CD1c-positive myeloid dendritic cell (primary cell): ENCODE data around the gene CTNND1.

Experiments used
- DNase-seq: peaks from one replicate; pipeline ENCODE4 v3.0.0-alpha.2; 2016; ENCODE audit errors: extremely low spot score

Gene CTNND1

DNA sequence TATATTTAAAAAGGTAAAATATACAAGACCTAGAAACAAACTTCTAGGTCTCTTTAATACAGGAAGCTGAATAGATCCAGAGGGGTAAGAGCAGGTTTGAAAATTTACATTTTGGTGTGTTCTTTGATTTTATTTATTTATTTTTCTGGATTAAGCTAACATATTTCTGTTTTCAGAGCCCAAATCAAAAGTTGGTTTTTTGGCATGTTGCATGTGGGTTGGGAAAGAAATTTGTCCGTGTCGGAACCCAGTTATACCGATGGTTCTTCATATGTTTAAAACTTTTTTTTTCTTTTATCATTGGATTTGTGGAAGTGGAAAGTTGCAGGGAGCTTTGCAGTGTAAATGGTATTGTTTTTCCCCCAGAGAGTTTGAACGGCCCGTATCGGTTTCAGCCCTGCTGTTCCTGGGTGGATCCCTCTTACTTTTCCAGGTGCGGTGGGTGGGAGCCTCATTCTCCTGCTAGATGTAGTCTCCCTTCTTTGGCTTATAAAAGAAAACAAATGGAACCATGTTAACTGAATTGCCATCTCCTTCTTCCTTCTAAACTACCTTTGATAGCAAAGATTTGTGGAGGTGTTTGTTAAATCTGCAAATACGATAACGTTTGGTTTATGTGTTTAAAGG lies 746 bp downstream of the CTNND1 start:
- DNase-seq: no peak

DNA sequence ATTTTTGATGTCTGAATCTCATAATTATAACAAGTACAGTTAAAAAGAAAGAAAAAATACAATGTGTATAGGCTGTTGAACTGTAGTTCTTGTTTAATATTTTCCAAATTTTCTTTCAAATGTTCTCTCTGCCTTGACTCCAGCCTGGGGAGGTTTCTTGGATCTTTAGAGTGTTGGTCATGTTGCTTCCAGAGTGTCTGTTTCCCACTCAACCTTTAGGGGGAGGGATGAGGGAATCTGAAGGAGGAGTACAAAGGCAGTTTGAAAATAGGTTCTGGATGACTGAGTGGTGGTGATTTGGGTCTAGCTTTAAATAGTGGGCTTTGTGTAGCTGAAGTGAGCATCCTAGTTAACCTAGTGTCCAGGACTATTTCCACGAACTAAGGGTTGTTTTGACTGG lies 2.0 kb downstream of the CTNND1 start:
- DNase-seq: peak; percentile 16

DNA sequence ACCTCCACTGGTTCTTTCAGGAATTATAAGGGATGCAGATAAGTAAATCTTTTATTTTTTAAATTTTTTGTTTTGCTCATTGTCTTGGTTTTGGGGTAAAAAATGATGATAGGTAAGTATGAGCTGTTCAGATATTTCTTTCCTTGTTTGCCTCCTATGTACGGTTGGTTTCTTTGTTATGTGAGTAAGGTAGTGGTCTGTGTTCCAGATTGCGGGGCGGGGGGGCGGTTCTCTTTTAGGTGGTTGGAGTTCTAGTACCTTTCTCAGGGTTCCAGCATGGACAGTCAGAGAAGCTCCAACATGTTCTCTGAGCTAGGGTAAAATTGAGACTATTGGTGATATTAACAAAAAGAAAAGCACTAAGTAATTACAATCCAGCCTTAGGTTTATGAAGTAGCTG lies 2.4 kb downstream of the CTNND1 start:
- no peak for DNase-seq

DNA sequence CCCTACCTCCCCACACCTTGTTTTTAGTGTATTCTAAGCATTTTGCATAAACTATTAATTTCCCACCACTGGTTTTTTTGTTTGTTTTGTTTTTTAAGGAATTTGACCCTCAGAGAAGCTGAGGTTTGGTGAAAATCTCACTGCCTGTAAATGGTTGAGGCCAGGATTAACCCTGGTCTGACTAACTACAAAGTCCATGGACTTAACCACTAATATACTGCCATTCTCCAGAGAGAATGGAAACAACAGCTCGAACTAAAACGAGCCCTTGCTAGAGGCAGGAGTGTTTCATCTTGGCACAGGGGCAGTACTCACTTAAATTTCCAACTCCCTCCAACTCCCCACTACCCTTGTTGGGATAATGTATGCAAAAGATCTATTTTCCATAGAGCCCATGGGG lies 3.0 kb downstream of the CTNND1 start:
- DNase-seq: no peak

DNA sequence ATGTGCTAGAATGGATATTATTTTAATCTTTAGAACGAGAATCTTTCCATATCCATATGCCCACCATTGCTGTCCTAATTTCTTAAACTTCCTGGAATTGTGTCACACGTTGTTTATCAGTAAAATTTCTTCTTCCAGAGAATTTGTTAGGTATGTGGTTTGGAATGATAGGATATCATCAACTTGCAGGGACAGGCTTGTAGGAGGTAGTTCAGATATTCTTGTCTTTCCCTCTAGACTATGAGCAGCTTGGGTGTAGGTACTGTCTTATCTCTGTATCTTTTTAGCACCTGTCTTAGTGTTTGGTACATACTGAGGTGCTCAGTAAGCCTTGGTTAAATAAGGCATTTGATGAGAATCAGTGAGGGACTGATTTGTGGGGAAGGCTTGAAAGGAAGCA lies 3.4 kb downstream of the CTNND1 start:
- no peak for DNase-seq

DNA sequence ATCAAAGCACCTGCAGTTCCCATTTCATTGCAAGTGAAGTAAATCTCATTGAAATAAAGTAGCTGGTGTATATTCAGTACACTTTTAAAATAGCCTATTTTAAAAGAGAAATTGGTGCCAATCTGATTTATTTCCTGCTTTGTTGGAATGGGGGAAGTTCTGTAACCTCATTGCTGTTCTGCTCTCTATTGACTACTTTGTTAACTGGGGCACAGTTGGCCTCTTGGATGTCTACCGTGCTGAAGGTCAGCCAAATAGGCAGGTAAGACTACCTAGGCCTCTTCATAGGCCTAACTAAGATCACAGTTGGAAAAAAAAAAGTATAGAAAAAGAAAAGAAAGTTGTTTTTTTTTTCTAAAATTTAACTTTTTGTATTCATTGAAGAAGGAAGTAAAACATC lies 9.2 kb downstream of the CTNND1 start:
- DNase-seq: no peak

DNA sequence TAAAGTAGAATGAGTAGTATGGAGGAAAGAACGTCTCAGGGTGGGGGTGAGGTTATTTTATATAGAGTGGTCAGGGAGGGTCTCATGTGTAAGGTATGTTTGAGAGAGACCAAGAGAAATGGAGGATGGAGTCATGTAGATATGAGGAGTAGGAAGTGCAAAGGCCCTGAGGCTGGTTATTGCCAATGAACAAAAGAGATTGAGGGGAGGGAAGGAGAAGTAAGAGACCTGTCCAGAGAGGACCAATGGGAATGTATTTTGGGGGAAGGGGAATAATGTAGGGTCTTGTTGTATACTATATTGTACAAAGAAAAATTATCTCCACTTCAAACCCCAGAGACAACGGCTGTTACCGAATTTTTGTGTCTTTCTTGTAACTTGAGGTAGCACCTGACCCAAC lies 9.8 kb downstream of the CTNND1 start:
- no peak for DNase-seq

DNA sequence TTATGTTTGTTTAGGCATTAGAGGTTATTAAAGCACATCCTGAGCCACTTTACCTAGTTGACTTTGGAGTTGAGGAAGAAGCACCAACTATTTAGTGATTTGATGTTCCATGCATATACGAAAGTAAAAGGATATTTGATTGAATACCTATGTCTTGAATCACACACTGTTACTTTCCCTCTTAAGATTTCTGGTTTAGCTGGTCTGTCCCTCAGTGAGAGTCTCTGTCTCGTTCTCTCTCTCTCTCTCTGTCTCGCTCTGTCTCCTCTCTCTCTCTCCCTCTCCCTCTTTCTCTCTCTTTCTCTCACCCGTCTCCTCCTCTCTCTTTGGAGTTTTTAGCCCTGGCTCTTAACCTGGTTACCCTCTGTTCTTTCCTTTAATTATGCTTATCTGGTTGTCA lies 11.0 kb downstream of the CTNND1 start:
- DNase-seq: no peak

DNA sequence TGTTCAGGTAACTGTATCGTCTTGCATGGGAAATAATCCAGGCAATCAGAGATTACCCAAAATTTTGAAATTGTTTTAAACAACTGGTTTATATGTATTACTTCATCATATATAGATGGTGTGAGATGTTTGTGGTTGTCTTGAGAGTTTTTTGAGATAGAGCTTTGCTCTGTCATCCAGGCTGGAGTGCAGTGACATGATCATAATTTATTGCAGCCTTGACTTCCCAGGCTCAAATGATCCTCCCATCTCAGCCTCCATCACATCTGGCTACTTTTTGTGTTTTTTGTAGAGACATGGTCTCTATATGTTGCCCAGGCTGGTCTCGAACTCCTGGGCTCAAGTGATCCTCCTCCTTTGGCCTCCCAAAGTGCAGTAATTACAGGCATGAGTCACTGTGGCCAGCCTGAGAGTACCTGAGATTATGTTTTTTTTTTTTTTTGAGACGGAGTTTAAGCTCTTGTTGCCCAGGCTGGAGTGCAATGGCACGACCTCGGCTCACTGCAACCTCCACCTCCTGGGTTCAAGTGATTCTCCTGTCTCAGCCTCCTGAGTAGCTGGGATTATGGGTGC lies 11.5 kb downstream of the CTNND1 start:
- DNase-seq: no peak

DNA sequence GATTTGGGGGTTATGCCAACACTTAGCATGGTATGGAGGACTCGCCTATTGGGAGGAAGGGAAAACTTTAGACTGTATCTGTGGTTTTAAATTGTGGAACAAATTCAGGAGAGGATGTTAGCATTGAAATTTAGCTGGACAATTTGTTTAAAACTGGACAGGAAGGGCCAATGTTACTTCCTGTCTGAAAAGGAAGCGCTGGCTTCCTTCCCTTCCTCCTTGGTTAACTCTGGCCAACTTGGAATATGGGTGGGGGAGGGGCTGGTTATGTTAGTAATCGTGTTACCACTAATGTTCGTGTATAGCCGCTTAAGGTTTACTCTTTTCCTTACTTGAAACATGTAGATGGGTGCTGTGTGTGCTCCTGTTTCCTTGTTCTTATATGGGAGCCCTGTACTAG lies 13.9 kb downstream of the CTNND1 start:
- no peak for DNase-seq

DNA sequence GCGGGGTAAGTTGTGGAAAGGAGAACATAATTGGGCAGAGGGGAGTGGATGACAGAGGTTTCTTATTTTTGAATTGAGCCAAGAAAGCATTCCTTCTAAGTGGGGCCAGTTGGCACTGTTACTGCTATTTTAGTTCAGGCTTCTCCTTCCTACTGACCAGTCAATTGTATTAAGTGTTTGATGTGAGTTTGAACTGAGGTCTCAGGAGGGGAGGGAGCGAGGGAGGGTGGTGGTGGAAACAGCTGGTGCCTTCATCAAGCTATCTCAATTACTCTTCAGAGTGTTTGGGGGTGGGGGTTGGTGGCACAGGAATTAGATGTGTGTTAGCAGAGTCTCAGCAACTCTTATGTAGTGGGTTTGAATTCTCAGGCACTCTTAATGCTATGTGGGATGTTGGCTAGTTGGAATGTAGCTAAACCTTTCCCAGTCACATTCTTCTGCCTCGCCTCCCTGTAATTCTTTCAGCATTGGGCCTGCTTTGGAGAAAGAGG lies 14.5 kb downstream of the CTNND1 start:
- no peak for DNase-seq

DNA sequence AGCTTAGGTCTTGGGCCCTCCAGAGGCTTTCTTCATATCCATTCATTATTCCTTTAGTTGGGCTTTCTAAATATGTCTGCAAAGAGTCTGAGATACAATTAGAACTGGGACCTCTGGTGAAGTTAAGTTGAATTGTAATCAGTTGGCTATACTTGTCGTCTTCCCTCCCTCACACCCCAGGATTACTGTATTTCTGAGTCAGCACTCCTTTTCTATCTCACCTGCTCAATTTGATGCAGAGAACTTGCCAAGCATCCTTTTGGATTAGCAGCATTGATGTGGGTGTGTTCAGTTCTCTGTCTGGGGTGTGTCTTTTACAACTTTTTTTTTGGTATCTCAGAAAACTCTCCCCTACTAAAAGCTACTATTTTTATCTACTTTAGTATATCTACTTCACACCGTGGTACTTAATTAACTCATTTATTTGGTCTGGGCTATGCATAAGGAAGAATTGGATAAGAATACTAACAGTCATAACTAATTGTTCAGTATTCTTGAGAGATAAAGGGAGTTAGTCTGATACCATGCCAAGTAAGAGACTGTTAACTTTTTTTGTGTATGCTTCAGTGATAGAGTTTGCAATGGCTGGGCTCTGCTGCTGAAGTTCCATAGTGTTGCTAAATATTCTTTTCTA lies 15.1 kb downstream of the CTNND1 start:
- no peak for DNase-seq

DNA sequence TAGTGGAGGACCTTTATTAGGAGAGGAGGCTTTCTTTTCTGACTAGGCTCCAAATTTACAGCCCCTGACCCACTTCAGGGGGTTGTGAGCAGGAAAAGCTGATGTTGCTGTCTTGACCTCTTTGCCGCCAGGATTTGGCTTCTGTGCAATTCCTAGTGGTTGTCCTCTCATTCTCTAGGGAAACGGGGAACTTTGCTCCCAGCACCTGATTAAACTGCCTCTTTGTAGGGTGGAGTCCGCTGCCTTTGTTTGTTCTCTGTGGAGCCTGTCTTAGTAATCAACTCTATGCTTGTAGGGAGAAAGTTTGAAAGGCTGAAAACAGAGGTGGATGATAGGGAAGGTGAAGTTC lies 16.3 kb downstream of the CTNND1 start:
- DNase-seq: no peak

DNA sequence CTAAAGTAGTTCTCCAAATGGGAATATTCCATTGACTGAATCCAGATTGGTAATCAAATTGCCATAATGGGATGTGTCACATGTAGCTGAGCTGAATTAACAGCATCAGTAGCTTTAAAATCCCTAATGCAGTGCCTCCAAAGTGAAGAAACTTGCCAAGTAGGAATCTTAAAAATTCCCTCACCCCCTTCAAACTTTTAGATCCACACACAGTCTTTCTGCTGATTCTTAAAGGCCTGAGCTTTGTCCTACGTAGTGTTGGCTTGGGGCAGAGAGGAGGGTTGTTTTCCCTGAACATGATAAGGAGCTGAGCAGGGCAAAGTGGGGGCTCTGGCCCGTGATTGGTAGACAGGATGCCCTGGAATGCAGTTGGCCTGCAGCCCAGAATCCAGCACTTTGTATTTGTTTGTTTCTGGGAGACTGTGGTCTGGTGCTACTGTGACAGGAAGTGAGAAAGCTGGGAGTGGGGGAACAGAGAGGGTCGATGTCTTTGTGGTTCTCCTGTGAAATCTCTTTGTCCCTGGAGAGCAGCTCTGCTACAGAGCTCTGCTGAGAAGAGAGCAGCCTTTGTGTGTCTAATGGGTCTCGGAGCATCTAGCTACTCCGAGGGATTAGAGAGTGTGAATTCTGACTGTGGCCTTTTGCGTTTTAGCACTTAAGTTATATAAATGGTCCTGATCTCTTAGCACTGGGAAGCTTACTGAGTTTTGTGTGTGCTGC lies 16.9 kb downstream of the CTNND1 start:
- DNase-seq: no peak

DNA sequence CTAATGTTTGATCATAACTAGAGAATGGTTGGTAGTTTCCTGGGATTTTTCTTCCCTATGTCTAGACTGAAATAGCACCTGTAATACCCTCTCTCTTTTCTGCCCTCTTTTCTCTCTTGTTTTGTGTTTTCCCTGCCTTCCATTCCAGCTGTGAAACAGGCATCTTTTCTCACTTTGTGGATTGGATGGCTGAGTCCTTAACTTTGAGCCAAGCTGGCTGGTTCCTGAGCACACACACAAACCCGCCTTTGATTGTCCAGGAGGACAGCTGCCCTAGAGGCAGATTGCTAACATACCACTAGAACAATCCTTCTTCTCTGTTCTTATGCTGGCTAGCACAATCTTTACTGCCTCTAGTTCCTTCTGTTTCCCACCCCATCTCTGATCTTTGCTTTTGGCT lies 17.7 kb downstream of the CTNND1 start:
- DNase-seq: no peak

DNA sequence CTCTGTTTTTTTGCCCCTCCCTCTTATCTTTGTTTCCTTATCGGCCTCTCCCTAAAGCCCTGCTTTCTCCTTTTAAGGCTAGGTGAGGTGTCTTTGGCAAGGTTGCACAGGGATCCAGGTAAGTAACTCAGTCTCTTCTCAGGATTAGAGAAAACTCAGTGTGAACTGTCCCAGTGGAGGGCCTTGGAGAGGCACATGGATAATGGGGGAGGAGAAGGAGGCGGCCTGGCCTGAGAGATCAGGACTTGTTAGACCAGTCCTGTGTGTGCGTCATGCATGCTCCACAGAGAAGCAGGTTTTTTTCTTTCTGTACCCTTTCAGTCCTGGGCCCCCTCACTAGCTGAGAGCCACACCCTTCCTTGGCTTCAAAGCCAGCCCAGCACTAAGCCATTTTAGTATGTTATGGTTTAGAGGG lies 19.9 kb downstream of the CTNND1 start:
- no peak for DNase-seq

DNA sequence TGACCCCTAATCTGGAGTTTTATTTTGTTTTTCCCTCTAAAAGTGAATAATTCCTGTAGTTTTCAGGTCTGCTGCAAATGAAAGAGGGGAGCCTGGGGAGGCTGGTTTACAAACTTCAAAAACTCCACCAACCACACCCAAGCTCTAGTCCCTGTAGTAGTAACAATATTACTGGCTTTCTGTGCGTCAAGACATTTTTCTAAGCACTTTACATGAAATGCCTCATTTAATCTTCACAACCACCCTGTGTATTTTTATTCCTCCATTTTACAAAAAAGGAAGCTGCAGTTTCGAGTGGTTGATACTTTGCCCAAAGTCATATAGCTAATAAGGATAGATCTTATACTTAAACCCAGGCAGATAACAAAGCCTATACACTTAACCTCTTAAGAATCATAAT lies 23.5 kb downstream of the CTNND1 start:
- DNase-seq: no peak

DNA sequence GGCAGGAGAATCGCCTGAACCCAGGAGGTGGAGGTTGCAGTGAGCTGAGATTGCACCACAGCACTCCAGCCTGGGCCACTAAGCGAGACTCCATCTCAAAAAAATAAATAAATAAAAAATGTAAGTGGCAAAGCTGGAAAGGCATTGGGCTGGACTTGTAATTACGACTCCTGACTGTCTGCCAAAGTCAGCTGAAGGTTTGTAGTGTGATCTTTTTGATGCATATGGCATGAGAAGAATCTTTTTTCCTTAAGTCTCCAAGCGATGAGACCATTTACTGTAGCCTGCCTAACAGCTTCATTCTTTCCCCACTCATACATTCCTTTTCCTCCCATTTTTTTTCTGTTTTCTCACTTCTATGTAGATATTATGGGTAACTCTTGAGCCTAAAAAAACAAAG lies 24.8 kb downstream of the CTNND1 start:
- DNase-seq: no peak

DNA sequence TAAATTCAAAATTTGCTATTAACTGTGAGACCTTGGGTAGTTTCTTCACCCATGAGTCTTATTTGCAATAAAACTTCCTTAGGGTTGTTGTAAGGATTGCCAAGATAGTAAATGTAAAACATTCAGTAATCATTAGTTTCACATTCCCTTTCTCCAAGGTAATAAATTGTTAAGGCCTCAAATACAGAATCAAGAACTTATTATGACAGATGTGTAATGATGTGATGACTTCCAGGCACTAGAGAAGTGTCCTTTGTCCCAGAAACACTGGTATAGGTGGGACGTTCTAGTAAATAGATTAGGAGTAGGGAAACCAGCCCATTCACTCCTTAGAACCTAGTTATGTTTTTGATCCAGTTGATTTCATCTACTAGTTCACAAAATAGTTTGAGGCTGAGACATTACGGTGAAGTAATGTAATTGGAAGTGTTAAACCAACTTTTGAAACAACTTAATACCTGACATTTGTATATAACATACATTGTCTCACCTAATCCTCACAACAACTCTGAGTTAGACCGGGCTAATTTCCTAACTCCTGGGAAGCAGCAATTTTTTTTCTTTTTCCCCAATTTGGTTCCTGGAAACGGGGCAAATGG lies 25.5 kb downstream of the CTNND1 start:
- DNase-seq: no peak

DNA sequence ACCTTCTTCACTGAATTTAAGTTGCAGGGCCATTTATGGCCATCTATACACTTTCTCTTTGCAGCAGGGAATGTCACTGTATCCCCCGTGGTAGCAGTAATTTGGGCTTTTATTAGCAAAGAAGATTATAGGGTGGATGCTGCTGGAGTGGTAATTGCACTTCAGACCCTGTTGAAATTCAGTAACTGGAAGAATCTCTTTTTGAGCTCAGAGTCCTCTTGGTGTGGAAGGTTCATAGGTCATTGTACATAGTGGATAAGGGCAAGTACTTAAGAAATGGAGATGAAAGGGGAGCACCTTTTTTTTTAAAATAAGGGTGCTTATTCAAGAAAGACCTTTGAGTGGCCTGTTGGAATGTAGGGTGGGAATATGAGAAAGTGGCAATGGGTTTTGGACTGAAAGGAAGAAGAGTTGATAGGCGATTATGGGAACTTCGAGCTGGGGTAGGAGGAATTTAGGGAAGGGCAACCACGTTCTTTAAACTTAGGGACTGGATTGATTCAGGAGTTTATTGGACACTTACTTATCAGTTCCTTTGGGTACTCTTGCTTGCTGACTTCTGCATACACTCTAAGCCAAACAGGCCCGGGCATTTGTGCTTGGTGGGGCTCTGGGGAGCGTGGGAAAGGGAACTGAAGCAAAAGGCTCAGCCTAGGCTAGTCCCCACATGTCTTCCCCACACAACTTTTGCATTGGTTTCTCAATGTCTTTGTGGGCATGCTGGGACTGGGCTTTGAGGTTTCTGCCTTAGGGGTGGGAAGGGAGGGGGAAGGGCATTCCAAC lies 26.5 kb downstream of the CTNND1 start:
- peak; percentile 68 for DNase-seq

DNA sequence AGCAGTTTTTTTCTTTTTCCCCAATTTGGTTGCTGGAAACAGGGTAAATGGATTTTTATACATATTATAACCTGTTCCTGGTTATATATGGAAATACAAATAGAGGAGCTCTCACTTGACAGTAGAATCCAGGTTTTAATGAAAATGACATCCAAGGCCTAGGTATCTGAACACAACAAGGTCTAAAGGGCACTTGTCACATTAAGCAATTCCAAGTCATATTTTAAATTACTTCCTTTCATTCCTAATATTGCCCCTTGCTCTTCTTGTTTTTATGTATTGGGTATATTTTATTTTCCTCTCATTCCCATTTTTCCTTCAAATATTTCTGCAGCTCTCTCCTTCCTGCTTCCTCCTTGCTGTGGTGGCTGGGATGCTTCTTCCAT lies 27.1 kb downstream of the CTNND1 start:
- DNase-seq: no peak
